Endothelial cell of umbilical vein (primary cell): ENCODE data around the gene DNAI2. TPM values are rescaled to one million over a fixed set of nuclear protein-coding genes. Genes with fewer than 3 reads are reported as not detected.

Experiments
- BruUV-seq: library from RNA; stranded (reverse); fragments of 400-500 nt; replicated peaks from 2 replicates; lab custom pipeline; 2021; lab: Mats Ljungman, UMichigan
- CTCF ChIA-PET: fragments of 300-600, 350-600 bp; sonication (Branson Sonifier 250); formaldehyde crosslinking; loops from one replicate; lab custom pipeline; 2021; ENCODE audit warnings: antibody characterized with exemption, inconsistent platforms; lab: Charles Lee
- POLR2A ChIA-PET: fragments of 300-600, 350-600 bp; sonication (Branson Sonifier 250); formaldehyde crosslinking; loops from one replicate; lab custom pipeline; 2021; ENCODE audit warnings: antibody characterized with exemption, inconsistent platforms; lab: Charles Lee
- DNase-seq: peaks from one replicate; pipeline ENCODE4 v3.0.0-alpha.2; 2011; ENCODE audit warnings: low read depth, low spot score
- FAIRE-seq: peaks from 2 replicates; lab custom pipeline; 2011; peaks lifted over from hg19 to GRCh38; lab: Jason Lieb, UNC
- H2AFZ ChIP-seq: 2 replicates; pipeline ENCODE4 v1.6.0; 2012; ENCODE audit warnings: low read depth, low read length, control low read depth, inconsistent platforms
- H3K27ac ChIP-seq: 2 replicates; pipeline ENCODE4 v1.5.1; 2011; ENCODE audit warnings: low read depth, mild to moderate bottlenecking, control low read depth, low read length, moderate library complexity; ENCODE audit not compliant: insufficient read depth
- H3K27me3 ChIP-seq, 2 experiments: 2 replicates each; pipeline versions ENCODE4 v1.6.0 to v1.6.1; 2011; ENCODE audit warnings: low read length in 2 of 2, mixed read lengths in 1 of 2; ENCODE audit not compliant: control insufficient read depth in 2 of 2, insufficient read depth in 2 of 2
- H3K36me3 ChIP-seq, 2 experiments: 2 replicates in 1 of 2; 3 replicates in 1 of 2; pipeline ENCODE4 v1.5.1; 2011; ENCODE audit warnings: low read length in 2 of 2, mild to moderate bottlenecking in 1 of 2, moderate library complexity in 1 of 2; ENCODE audit not compliant: control insufficient read depth in 2 of 2, insufficient read depth in 2 of 2; ENCODE audit errors: extremely low read depth in 1 of 2
- H3K4me1 ChIP-seq: 3 replicates; pipeline ENCODE4 v1.5.1; 2011; ENCODE audit warnings: mild to moderate bottlenecking, low read length; ENCODE audit not compliant: control insufficient read depth, insufficient read depth; ENCODE audit errors: extremely low read depth
- H3K4me2 ChIP-seq: 2 replicates; pipeline ENCODE4 v1.6.1; 2011; ENCODE audit warnings: low read length, control low read depth, mixed read lengths; ENCODE audit not compliant: insufficient read depth
- H3K4me3 ChIP-seq, 3 experiments: fragments of 200-600 bp in 1 of 3; sonication (generic), shearing (Covaris generic) in 1 of 3; replicated peaks in 1 of 3; 2 replicates each; pipeline ENCODE4 v1.5.1; 2011 to 2016; ENCODE audit warnings: control low read depth in 3 of 3, low read length in 3 of 3, mild to moderate bottlenecking in 2 of 3, inconsistent platforms in 1 of 3, low read depth in 1 of 3, moderate library complexity in 1 of 3; ENCODE audit not compliant: insufficient read depth in 1 of 3
- H3K79me2 ChIP-seq: 2 replicates; pipeline ENCODE4 v1.6.0; 2012; ENCODE audit warnings: low read length, inconsistent platforms; ENCODE audit not compliant: control insufficient read depth, insufficient read depth
- H3K9ac ChIP-seq: replicated peaks from 2 replicates; pipeline ENCODE3; 2011; ENCODE audit warnings: low read length, control low read depth; ENCODE audit not compliant: insufficient read depth; ENCODE audit errors: extremely low read depth
- H3K9me1 ChIP-seq: replicated peaks from 3 replicates; pipeline ENCODE4 v1.6.0; 2011; ENCODE audit warnings: mild to moderate bottlenecking, low read length; ENCODE audit not compliant: control insufficient read depth, insufficient read depth; ENCODE audit errors: extremely low read depth
- H3K9me3 ChIP-seq: replicated peaks from 2 replicates; pipeline ENCODE4 v1.5.1; 2012; ENCODE audit warnings: low read length, inconsistent platforms; ENCODE audit not compliant: control insufficient read depth, insufficient read depth
- H4K20me1 ChIP-seq: replicated peaks from 2 replicates; pipeline ENCODE3; 2011; ENCODE audit warnings: mild to moderate bottlenecking, low read length; ENCODE audit not compliant: control insufficient read depth, insufficient read depth; ENCODE audit errors: extremely low read depth
- EZH2 ChIP-seq: IDR thresholded peaks from 2 replicates; pipeline ENCODE4 v1.6.1; 2012; ENCODE audit warnings: borderline replicate concordance, low read depth, mild to moderate bottlenecking, moderate library complexity, low read length, inconsistent platforms; ENCODE audit not compliant: severe bottlenecking
- FOS ChIP-seq: IDR thresholded peaks from 2 replicates; pipeline ENCODE4 v1.6.1; 2011; ENCODE audit warnings: mild to moderate bottlenecking, low read length, moderate library complexity, borderline replicate concordance; ENCODE audit not compliant: insufficient read depth
- GATA2 ChIP-seq: IDR thresholded peaks from 2 replicates; pipeline ENCODE4 v1.7.0; 2011; ENCODE audit warnings: low read depth, mild to moderate bottlenecking, moderate library complexity, mixed read lengths, low read length; ENCODE audit not compliant: insufficient read length, insufficient read depth
- JUN ChIP-seq: IDR thresholded peaks from 2 replicates; pipeline ENCODE4 v1.6.1; 2011; ENCODE audit warnings: borderline replicate concordance, low read depth; ENCODE audit not compliant: insufficient read length, insufficient read depth
- MYC ChIP-seq: IDR thresholded peaks from one replicate; pipeline ENCODE4 v1.6.1; 2011; ENCODE audit warnings: mild to moderate bottlenecking, low read depth, low read length
- POLR2A ChIP-seq: IDR thresholded peaks from 2 replicates; pipeline ENCODE4 v1.6.1; 2012; ENCODE audit warnings: low read depth, mild to moderate bottlenecking, control low read depth, low read length
- POLR2AphosphoS5 ChIP-seq: IDR thresholded peaks from 2 replicates; pipeline ENCODE4 v1.6.1; 2012; ENCODE audit warnings: low read depth, mild to moderate bottlenecking, control low read depth, low read length, moderate library complexity; ENCODE audit not compliant: insufficient read depth
- dilution Hi-C: fragments of 300-500 bp; cut with MboI; formaldehyde crosslinking; loops from one replicate; pipeline ENCODE4 v1.15.0; 2019; ENCODE audit warnings: low sequenced_read_pairs; ENCODE audit not compliant: extremely low pct_ligation_motif_present
- intact Hi-C: fragments of 100-400 bp; cut with micrococcal nuclease; formaldehyde crosslinking; loops from one replicate; pipeline ENCODE4 v1.10.0; 2022
- polyA plus RNA-seq, 4 experiments: library from polyadenylated mRNA; depleted of rRNA in 3 of 4; stranded (reverse) in 3 of 4; unstranded in 1 of 4; fragments of >200 nt; gene quantifications; 2 replicates each; pipeline versions ENCODE4 v1.2.1 to v1.2.3, GENCODE V29; 2011 to 2012; ENCODE audit warnings: missing spikeins in 1 of 4
- total RNA-seq: library from RNA; stranded (reverse); gene quantifications from 2 replicates; pipeline ENCODE4 v1.2.3, GENCODE V29; 2021
- TF ChIP-seq, protein P1 (sequence below): IDR thresholded peaks from 2 replicates; pipeline ENCODE4 v1.6.1; 2011; ENCODE audit not compliant: insufficient read depth, insufficient read length
- TF ChIP-seq, protein P2 (sequence below), 2 donors: IDR thresholded peaks; 1 replicate in 1 of 2; 2 replicates in 1 of 2; pipeline ENCODE4 v1.5.1; 2011; ENCODE audit warnings: low read length in 2 of 2, mild to moderate bottlenecking in 2 of 2, moderate library complexity in 2 of 2, control low read depth in 1 of 2, inconsistent platforms in 1 of 2, low read depth in 1 of 2; ENCODE audit not compliant: insufficient read depth in 1 of 2; ENCODE audit errors: extremely low read depth in 1 of 2

The DNAI2 gene
- total and polyA plus RNA-seq, 2 donors (not counting 3 experiments of a cell fraction or from before 2014, with no cell fraction given): not detected

- TF ChIP-seq, protein P1, sequence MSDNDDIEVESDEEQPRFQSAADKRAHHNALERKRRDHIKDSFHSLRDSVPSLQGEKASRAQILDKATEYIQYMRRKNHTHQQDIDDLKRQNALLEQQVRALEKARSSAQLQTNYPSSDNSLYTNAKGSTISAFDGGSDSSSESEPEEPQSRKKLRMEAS: no peak
- TF ChIP-seq POLR2A: no peak
- TF ChIP-seq GATA2: no peak
- no peak for TF ChIP-seq FOS
- TF ChIP-seq MYC: no peak
- TF ChIP-seq POLR2AphosphoS5: no peak
- TF ChIP-seq EZH2: no peak
- TF ChIP-seq, protein P2, sequence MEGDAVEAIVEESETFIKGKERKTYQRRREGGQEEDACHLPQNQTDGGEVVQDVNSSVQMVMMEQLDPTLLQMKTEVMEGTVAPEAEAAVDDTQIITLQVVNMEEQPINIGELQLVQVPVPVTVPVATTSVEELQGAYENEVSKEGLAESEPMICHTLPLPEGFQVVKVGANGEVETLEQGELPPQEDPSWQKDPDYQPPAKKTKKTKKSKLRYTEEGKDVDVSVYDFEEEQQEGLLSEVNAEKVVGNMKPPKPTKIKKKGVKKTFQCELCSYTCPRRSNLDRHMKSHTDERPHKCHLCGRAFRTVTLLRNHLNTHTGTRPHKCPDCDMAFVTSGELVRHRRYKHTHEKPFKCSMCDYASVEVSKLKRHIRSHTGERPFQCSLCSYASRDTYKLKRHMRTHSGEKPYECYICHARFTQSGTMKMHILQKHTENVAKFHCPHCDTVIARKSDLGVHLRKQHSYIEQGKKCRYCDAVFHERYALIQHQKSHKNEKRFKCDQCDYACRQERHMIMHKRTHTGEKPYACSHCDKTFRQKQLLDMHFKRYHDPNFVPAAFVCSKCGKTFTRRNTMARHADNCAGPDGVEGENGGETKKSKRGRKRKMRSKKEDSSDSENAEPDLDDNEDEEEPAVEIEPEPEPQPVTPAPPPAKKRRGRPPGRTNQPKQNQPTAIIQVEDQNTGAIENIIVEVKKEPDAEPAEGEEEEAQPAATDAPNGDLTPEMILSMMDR (IDR thresholded peaks at IDR 0.05; ENCODE audit: extremely low read depth in 1 of 2, insufficient read depth in 1 of 2, low read depth in 1 of 2, low read length in 2 of 2): no peak
- TF ChIP-seq JUN: no peak
- Histone ChIP-seq H4K20me1 (no peaks in the 10 kb centered on the region), H2AFZ (no peak overlapping the region), H3K4me1 (no peaks in the 10 kb centered on the region), H3K79me2 (no peaks in the 10 kb centered on the region), H3K27me3 (no peaks in the 10 kb centered on the region), H3K4me2 (no peak overlapping the region), H3K4me3 (no peak overlapping the region), H3K9me3 (no peaks in the 10 kb centered on the region), H3K9ac (no peak overlapping the region), H3K9me1 (no peaks in the 10 kb centered on the region), H3K36me3 (no peaks in the 10 kb centered on the region), H3K27ac (no peak overlapping the region)
- CTCF ChIA-PET: no interaction called here
- DNase-seq: no peak
- no peak for FAIRE-seq
- intact Hi-C loops: no loop called here
- POLR2A ChIA-PET: no interaction called here
- dilution Hi-C loops: no loop called here
- BruUV-seq: no TSS peak
Observed at GRCh38 chr17:74274709-74275340, 791 bp downstream of the DNAI2 start.
